GM21526 (cell line): ENCODE data around the gene ZC2HC1B.
A peak's percentile ranks its signal among the peaks of the same experiment; 100 is the strongest.
"Not testable (repeated sequence)": the region's sequence is repeated elsewhere in the genome, so short reads cannot be mapped to it uniquely, and the experiment has no call there.

Experiments used
- ATAC-seq: cut with Tn5 transposase; IDR thresholded peaks from one replicate; pipeline ENCODE4 v1.9.1; 2021; ENCODE audit warnings: moderate library complexity; ENCODE audit not compliant: unreplicated experiment, low FRiP score

The ZC2HC1B gene

GRCh38 chr6:143864234-143864633 is at the start of gene ZC2HC1B:
Gene ZC2HC1B (plus strand): TSS chr6:143864474. CDS start chr6:143864540, 66 bp downstream.
- ATAC-seq, result no peak

GRCh38 chr6:143817621-143818020 is 46.7 kb upstream of the ZC2HC1B start:
- no peak for ATAC-seq

GRCh38 chr6:143821359-143821758 is 42.9 kb upstream of the ZC2HC1B start:
- ATAC-seq, result no peak

- ATAC-seq, result no peak
Measured at GRCh38 chr6:143822584-143823024, 41.7 kb upstream of the ZC2HC1B start.

- no peak for ATAC-seq
Measured at GRCh38 chr6:143823548-143823947, 40.7 kb upstream of the ZC2HC1B start.

GRCh38 chr6:143828572-143828971 is 35.7 kb upstream of the ZC2HC1B start:
- ATAC-seq, result no peak

- no peak for ATAC-seq
Measured at GRCh38 chr6:143836150-143836549, 28.1 kb upstream of the ZC2HC1B start.

- ATAC-seq, result no peak
Measured at GRCh38 chr6:143838395-143838794, 25.9 kb upstream of the ZC2HC1B start.

GRCh38 chr6:143839196-143839595 is 25.1 kb upstream of the ZC2HC1B start:
- ATAC-seq, result no peak

- no peak for ATAC-seq
Measured at GRCh38 chr6:143840595-143841265, 23.5 kb upstream of the ZC2HC1B start.

GRCh38 chr6:143842461-143842901 is 21.8 kb upstream of the ZC2HC1B start:
- ATAC-seq, result no peak

GRCh38 chr6:143842902-143843676 is 21.2 kb upstream of the ZC2HC1B start, which contains the start of gene LTV1:
Gene LTV1 (plus strand): TSS chr6:143843338. CDS start chr6:143843478, 140 bp downstream.
- ATAC-seq, result peak; percentile 100

GRCh38 chr6:143843677-143843999 is 20.6 kb upstream of the ZC2HC1B start:
- no peak for ATAC-seq

- ATAC-seq, result no peak
Measured at GRCh38 chr6:143844006-143844405, 20.3 kb upstream of the ZC2HC1B start.

- no peak for ATAC-seq
Measured at GRCh38 chr6:143845033-143845432, 19.2 kb upstream of the ZC2HC1B start.

GRCh38 chr6:143851706-143852105 is 12.6 kb upstream of the ZC2HC1B start:
- ATAC-seq, result not testable (repeated sequence)

GRCh38 chr6:143855057-143855456 is 9.2 kb upstream of the ZC2HC1B start:
- not testable (repeated sequence) for ATAC-seq

GRCh38 chr6:143856762-143857161 is 7.5 kb upstream of the ZC2HC1B start:
- not testable (repeated sequence) for ATAC-seq

- no peak for ATAC-seq
Measured at GRCh38 chr6:143857651-143858050, 6.6 kb upstream of the ZC2HC1B start.

GRCh38 chr6:143859891-143860660 is 4.2 kb upstream of the ZC2HC1B start:
- ATAC-seq, result no peak

- ATAC-seq, result no peak
Measured at GRCh38 chr6:143863771-143864170, 503 bp upstream of the ZC2HC1B start.
